ENCODE measurements around the gene FOXP2.
"Not testable (repeated sequence)": the region's sequence is repeated elsewhere in the genome, so short reads cannot be mapped to it uniquely, and the experiment has no call there.

The FOXP2 gene

DNA sequence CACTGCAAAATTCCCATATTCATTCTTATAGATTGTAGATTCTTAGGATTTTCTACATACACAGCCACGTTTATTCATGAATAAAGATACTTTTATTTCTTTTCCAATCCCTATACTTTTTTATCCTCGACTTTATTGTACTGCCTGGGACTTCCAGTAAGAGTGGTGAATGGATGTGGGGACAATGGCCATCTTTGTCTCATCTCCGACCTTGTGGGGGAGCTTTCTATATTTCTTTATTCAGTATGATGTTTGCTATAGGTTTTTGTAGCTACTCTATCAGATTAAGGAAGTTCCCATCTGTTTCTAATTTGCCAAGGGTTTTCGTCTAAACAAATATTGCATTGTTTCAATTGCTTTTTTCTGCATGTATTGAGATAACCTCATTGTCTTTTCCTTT, 184.3 kb downstream of the FOXP2 start:
- no peak for DNase-seq

DNA sequence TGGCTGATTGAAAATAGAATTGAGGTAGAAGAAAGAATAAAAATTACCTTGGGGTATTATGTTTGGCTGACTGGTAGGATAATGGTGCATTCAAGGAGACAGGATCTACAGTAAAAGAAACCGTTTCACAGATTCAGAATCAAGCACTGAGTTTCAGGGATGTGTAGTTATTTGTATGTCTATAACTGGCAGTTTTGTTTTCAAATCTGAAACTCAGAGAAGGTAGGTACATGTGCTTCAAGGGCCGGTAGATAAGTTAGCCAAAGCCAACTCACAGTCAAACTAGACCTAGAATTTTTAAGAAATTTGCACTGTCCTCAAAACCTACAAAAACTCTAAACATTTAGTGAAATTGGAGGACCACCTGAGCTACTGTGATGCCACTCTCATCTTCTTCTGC, 191.5 kb downstream of the FOXP2 start:
- no peak for DNase-seq

DNA sequence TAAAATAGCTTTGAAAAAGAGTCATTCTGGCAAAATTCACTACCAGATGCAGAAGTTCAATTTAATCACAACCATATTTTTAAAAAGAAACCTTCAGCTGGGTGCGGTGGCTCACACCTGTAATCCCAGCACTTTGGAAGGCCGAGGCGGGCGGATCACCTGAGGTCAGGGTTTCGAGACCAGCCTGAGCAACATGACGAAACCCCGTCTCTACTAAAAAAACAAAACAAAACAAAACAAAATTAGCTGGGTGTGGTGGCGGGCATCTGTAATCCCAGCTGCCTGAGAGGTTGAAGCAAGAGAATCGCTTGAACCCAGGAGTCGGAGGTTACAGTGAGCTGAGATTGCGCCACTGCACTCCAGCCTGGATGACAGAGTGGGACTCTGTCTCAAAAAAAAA, 194.2 kb downstream of the FOXP2 start:
- not testable (repeated sequence) for DNase-seq

DNA sequence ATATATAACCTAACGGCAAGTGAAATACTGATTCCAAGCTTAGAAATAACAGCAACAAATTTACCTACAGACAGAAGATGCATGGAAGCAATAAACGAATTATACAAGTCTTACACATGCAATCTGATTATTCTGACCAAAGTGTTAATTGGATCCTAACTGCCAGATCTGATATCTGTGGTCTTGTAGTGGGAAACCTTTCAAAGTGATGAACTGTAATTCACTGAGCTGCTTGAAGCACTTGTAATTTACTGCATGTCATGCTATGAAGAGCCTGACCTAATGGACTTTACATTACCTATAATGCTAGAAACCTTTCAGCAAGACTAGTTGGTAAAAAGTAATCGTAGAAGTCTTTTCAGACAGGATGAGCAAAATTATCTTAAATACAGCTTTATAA, 205.6 kb downstream of the FOXP2 start:
- no peak for DNase-seq

DNA sequence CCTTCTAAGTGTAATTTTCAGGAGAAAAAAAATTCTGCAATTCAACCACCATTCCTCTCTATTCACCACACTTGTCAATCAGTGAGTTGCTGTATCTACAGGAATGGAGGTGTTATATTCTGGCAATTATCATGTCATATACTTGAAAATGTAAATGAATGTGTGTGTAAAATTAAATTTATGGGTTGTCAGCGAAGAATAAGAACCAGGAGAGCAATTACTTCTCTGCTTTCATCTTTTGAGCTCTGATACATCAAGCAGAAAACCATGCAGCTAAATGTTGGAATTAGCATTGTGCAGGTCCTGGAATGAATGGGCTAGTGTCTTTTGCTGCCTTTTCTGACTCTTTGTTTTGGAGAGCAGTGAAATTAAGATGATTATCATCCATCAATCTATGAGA, 207.6 kb downstream of the FOXP2 start:
- DNase-seq: no peak

DNA sequence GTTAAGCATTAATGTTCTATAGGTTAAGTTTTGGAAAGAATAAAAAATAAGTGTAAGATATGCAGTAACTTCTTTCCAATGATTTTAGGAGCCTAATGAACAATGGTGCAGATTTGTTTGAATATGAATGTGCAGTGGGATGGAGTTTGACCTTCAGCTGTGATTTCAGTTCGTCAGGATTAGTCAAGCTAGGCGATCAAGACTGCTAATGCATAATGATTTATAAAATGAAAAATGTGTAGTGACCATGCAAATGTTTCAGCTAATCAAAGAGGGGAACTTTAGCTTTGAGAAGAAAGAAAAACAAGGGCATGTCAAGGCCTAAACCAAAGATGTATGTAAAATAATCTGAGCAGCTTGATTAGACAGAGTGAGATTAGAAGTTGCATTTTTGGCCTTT, 208.5 kb downstream of the FOXP2 start:
- no peak for DNase-seq

DNA sequence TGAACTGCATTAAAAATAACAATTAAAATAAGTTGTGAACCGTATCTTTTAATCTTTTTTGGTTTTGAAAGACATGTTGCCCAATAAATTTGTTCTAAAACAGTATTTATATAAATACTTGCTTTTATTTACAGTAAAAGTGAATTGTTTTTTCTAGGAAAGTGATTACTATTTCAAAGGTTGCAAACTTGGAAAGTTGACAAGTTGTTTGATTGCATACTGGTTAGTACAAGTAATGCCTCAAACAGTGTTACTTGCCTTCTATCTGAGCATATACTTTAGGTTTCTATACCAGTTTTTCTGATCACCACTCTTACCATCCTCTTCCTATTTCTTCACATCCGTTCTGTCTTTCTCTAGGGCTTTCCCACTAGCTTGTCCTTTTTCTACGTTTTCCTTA, 212.6 kb downstream of the FOXP2 start:
- DNase-seq: no peak

DNA sequence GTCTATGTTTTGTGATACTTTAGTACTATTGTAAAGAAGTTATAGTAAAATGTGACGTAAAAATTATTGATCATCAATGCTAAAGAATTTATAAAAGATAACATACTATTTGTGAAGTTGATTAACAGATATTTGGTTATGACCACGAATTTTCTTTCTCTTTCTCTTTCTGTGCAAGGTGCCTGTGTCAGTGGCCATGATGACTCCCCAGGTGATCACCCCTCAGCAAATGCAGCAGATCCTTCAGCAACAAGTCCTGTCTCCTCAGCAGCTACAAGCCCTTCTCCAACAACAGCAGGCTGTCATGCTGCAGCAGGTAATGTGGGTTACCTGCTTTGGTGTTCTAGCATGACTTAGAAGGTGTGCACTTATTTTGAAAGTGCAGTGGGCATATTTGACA, 213.7 kb downstream of the FOXP2 start:
- DNase-seq: no peak

DNA sequence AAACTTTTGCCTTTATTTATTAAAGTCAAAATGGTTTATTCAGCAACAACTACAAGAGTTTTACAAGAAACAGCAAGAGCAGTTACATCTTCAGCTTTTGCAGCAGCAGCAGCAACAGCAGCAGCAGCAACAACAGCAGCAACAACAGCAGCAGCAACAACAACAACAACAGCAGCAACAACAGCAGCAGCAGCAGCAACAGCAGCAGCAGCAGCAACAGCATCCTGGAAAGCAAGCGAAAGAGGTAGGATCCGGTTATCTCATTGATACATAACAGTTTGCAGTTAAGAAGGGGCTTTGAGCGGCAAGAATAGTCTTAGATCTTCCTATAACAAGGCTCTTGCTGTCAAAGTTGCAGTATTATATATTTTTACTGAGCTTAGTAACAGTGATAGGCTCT, 215.1 kb downstream of the FOXP2 start:
- DNase-seq: peak in 1 of 14 donors; percentile 0

DNA sequence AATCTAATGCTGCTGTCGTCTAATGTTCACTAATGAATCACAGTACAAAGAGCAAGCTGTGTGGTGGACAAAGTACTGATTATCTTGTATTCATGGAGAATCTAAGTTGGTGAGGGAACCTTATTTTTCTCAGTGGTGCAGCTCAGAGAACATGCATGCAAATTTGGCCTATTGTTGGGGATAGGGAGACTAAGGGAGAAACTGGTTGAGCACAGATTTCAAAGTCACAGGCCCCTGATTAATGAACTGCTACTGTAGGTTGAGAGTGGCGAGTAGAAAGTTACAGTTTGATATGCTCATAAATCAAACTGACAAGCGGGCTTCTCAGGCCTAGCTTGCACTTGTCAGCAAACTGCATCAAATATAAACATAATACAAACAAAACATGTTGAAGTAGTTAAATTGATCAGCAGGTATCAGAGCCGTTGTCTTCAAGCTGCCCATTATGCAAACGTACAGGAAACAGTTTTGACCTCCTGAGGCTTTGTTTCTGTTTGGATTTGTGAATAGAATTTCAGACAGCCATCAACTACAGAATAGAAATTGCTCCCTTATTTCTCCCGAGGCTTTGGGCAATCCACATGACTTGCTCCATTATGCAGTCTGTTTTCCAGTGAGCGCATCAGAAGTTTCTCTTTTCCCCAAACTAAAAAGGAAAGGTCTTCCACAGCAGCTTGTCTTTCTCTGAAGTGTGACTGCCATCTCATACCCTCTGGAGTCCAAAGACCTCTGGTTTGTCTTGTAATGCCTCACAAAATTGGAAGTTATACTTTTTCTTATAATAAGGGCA, 215.8 kb downstream of the FOXP2 start:
- peak in 2 of 14 donors; percentile 16 to 28 for DNase-seq

DNA sequence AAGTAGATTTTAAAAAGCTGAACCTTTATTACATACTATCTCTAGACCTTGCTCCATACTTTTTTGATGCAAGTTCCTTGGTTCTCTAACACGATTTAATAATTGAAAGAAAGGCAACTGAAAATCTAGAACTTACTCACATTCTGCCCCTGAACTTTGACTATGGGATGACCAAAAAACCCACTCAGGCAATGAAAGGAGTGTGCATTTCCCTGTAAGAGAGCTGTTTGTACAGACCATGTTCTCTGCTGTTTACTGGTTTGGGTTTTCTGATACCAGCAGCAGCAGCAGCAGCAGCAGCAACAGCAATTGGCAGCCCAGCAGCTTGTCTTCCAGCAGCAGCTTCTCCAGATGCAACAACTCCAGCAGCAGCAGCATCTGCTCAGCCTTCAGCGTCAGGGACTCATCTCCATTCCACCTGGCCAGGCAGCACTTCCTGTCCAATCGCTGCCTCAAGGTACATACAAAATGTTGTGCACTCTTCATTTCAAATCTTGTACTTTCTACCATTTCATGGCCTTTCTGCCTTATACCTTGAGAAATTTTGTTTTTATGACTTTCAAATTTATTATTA, 216.7 kb downstream of the FOXP2 start:
- DNase-seq: peak in 1 of 14 donors; percentile 1

DNA sequence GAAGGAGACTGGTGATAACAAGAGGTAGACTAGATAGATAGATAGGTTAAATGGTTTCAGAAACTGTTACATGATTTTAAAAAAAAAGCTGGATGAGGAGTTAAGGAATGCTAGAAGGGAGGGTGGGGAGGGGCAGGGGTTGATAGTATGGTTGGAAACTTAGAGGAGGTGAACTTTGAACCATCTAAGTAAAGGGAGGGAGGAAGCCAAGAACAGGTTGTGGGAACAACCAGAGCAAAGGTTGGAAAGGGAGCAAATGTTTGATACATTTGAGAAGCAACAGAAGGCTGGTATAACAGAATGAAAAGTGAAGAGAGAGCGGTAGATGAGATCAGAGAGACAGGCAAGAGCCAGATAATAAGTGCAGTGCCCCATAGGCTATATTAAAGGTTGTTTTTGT, 224.8 kb downstream of the FOXP2 start:
- no peak for DNase-seq

DNA sequence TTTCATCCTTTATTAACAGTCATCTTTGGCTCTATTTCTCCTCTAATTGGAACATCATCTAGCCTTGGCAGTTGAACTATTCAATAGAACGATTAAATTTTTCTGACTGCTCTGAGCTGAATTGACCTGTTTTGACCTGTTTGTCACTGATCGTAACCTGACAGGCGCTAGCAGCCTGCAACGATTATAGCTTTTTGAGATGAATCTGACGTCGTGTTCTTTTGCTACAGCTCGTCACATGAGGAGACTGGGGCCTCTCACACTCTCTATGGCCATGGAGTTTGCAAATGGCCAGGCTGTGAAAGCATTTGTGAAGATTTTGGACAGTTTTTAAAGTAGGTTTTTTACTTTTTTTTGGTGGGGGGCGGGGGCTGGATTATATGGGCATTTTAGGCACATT, 229.8 kb downstream of the FOXP2 start:
- no peak for DNase-seq

DNA sequence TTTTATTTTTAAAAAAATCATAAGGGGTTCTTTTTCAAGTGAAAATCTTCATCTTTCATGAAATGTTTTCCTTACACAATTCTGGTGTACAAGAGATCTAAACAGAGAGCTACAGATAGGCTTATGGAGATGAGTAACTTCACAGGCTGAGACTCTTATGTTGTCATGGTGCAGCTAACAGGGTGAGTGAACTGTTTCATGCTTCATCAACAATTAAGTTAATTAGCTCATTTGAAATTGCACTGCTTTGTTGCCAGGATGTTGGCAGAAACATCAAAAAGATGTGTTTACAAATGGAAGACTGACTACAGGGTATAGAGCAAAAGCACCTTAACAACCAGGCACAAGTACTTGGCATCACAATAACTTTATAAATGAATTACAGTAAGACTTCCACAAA, 230.8 kb downstream of the FOXP2 start:
- DNase-seq: no peak

DNA sequence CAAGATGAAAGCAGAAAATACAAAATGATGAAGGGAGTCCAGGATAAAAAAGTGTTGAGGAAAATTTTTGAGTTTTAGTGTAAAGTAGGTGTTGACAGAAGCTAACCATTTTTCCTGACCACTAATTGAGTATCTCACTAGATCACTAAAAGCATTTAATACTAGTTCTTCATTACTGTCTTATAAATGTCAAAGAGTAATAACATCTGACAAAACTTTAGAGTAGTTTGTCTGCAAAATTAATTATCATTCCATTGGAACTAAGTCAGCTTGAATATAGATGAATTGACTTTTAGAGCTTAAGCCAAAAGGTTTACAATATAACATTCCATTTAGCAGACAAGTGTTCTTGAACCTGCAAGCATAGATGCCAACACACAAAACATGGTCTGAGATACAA, 232.9 kb downstream of the FOXP2 start:
- DNase-seq: no peak

DNA sequence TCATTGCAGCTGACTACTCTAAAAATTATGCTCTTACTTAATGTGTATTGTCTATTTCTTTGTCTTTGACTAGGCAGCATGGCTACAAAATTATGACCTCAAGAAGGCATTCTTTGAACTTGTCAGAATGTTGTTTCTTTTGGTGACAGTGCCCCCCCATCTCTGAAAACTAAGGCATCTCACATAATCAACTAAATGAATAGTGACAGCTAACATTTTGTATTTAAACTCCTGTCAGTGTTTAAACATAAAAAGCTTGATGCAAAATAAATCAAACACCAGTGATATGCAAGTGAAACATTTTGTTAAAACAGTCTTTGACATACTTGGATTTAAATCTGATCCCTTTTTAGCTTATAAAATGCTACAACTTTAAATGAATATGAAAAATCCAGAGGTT, 233.5 kb downstream of the FOXP2 start:
- no peak for DNase-seq

DNA sequence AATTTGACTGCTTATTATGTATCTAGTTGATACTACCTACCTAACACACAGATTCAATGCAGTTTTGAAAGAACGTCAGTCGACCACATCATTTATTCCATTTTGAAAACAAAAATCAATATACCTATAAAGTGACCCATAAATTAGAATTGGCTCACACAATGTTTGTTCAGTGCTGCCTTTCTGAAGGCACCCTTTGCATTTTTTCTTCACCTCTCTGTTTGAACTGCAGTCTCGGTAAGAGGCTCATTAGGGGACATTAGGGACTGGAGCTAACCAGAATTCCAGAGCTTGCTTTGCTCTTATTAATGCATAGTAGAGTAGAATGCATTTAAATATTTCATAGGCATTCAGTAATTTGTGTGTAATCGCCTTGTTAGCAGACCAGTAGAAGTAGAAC, 234.1 kb downstream of the FOXP2 start:
- no peak for DNase-seq

DNA sequence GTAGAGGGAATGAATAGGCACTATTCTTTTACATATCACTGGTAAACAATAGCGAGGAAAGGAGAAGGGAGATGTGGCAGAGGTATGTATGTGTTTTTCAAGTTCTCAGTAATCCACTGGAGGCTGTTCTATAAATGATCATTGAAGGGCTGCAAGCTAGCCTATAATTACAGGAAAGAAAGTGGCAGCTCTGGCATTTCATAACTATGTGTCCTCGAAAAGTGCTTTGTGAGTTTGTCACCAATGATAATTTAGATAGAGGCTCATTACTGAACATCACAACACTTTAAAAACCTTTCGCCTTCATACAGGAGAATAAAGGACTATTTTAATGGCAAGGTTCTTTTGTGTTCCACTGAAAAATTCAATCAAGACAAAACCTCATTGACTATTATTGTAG, 235.1 kb downstream of the FOXP2 start:
- DNase-seq: no peak

DNA sequence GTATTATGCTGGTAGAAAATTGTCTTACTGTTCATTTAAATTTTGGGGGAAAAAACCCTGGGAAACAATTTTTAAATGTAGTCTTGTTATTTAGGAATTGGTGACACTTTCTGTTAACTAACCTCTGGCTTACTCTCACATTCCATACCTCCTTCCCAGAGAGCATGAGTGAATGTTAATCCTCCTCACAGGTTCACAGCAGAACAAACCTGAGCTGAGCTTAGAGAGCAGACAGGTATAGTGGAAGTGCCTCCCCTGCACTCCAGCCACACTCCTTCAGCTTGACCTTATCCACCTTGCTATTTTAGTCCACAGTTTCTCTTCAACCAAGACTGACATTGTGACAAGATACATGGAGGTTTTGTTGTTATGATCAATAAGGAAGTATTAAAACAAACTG, 235.9 kb downstream of the FOXP2 start:
- DNase-seq: no peak

DNA sequence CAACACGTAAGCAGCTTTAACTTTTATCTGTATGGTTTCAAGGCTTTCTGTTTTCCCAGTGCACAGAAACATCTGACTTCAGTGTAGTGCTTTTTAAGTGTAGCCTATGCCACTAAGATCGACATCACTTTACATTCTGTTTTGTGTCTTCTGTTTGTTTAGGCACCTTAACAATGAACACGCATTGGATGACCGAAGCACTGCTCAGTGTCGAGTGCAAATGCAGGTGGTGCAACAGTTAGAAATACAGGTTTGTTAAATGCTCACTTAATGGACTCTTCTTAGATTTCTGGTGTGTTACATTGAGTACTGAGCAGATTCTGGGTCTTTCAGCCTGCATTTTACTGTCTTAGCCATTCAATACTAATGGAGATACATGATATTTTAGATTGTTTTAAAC, 237.4 kb downstream of the FOXP2 start:
- no peak for DNase-seq

DNA sequence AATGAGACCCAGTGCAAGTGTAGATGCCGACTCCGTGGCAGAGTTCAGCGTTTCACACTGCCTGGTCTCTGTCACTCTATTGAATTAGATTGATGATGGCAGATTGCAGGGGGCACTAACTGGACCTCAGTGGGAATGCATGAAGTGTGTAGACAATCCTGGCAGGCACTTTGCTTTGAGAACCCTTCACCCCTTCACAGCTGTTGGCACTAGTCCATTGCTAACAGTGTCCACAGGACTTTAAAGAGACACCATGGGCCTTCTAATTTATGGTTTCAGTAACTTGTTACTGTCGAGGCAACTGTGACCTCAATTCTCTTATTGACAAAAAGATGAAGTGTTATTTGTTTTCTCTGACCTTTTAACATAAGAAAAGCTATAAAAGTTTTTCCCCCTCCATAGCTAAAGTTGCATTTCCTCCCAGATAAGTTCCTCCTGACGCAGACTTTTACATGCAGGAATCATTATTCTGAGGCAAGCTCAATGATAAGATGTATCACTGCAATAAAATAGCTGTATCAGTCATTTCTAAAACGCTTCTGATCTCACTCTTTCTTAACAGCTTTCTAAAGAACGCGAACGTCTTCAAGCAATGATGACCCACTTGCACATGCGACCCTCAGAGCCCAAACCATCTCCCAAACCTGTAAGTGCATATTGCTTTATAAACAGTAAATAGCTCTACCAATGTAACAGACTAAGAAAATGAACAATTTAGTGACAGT, 238.9 kb downstream of the FOXP2 start:
- no peak for DNase-seq

DNA sequence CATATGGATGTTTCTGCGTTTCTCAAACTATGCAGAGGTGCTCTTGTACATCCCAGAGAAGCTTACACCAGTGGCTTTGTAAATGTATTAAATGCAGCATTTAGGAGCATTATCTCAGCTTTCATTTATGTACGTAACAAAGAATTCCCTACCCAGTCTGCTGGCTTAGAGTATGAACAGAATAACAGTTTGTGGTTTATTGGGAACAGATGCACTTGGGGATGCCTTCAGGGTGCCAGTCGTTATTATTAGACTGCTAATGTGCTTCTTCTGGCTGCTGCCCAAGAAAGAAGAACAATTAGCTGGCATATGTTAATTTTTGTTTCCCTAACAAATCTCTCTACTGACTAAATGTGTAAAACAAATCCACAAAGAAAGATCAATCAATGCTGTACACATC, 241.9 kb downstream of the FOXP2 start:
- no peak for DNase-seq

DNA sequence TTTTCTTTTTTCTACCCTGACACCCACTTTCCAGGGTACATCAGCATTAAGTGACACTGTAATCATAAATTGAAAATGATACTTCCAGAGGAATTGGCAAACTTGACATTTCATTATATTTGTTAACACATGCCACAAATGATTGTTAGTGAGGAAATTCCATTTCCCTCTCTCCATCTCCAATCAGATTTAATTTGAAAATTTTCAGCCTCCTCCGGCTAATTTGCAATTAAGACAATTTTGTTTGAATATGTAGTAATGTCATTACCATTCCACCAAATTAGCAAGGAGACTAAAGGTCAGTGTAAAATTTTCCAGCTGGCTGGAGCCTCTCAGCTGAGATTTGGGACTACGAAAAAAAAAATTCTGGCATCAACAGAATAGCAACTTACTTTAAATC, 242.7 kb downstream of the FOXP2 start:
- no peak for DNase-seq

DNA sequence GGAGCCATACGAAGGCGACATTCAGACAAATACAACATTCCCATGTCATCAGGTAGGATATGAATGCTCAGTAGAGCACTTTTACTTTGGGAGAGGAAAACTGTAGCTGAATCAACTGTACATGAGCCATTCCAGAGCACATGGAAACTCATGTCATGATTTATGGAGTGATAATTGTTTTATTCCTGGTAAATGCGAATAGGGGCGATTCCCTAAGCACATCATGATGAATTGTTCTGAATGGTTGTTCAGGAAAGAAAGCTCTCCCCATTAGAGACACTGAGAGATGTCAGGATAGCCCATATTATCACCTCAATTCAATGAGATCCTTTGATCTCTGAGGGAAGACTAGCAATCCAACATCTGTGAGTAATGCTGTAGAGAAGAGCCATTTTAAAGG, 243.6 kb downstream of the FOXP2 start:
- DNase-seq: no peak
